H1 (cell line): ENCODE measurements around the gene PCCA. TPM values are rescaled to one million over a fixed set of nuclear protein-coding genes. Genes with fewer than 3 reads are reported as not detected.

Experiments used
- CTCF ChIA-PET: fragments of 300-600 bp; sonication (Branson Sonifier 250); formaldehyde crosslinking; loops from one replicate; lab custom pipeline; 2021; ENCODE audit not compliant: partially characterized antibody; lab: Charles Lee
- POLR2A ChIA-PET: fragments of 300-600 bp; sonication (Branson Sonifier 250); formaldehyde crosslinking; loops from one replicate; lab custom pipeline; 2021; ENCODE audit warnings: inconsistent platforms; ENCODE audit not compliant: partially characterized antibody; lab: Charles Lee
- DNase-seq, 2 experiments: peaks; one replicate each; pipeline versions ENCODE4 v3.0.0 to v3.0.0-alpha.2; 2010 to 2022; ENCODE audit warnings: low spot score in 2 of 2, low read depth in 1 of 2, mixed read lengths in 1 of 2
- FAIRE-seq: peaks from 2 replicates; lab custom pipeline; 2011; peaks lifted over from hg19 to GRCh38; lab: Jason Lieb, UNC
- H2AFZ ChIP-seq: 2 replicates; pipeline ENCODE4 v1.8.1; 2012; ENCODE audit warnings: low read length, inconsistent platforms
- H2AK5ac ChIP-seq: 2 replicates; pipeline ENCODE4 v1.6.1; 2013; ENCODE audit warnings: low read depth, low read length
- H2BK120ac ChIP-seq: replicated peaks from 2 replicates; pipeline ENCODE3; 2013; ENCODE audit warnings: low read depth, low read length, inconsistent platforms
- H2BK12ac ChIP-seq: 2 replicates; pipeline ENCODE4 v1.6.1; 2013; ENCODE audit warnings: low read depth, low read length
- H2BK15ac ChIP-seq: 2 replicates; pipeline ENCODE4 v1.6.1; 2013; ENCODE audit warnings: low read length
- H2BK20ac ChIP-seq: 2 replicates; pipeline ENCODE4 v1.6.1; 2013; ENCODE audit warnings: low read length
- H2BK5ac ChIP-seq: 2 replicates; pipeline ENCODE4 v1.6.1; 2013; ENCODE audit warnings: low read depth, low read length
- H3K14ac ChIP-seq: 2 replicates; pipeline ENCODE4 v1.6.1; 2013; ENCODE audit warnings: inconsistent platforms; ENCODE audit not compliant: insufficient read length
- H3K18ac ChIP-seq: 2 replicates; pipeline ENCODE4 v1.6.1; 2013; ENCODE audit warnings: low read length; ENCODE audit errors: extremely low read depth
- H3K23ac ChIP-seq: 2 replicates; pipeline ENCODE4 v1.6.1; 2013; ENCODE audit warnings: inconsistent platforms; ENCODE audit not compliant: insufficient read length
- H3K23me2 ChIP-seq: 2 replicates; pipeline ENCODE4 v1.6.1; 2013; ENCODE audit warnings: low read depth, low read length
- H3K27ac ChIP-seq: 2 replicates; pipeline ENCODE4 v1.6.1; 2011; ENCODE audit warnings: low read depth, low read length, inconsistent platforms
- H3K27me3 ChIP-seq, 4 experiments: replicated peaks in 1 of 4; 1 replicate in 1 of 4; 2 replicates in 3 of 4; pipeline versions ENCODE4 v1.6.1 to v1.8.1; 2011 to 2013; ENCODE audit warnings: low read length in 3 of 4, mild to moderate bottlenecking in 3 of 4, inconsistent platforms in 2 of 4, mixed read lengths in 2 of 4, moderate library complexity in 1 of 4; ENCODE audit not compliant: control insufficient read depth in 3 of 4, insufficient read depth in 3 of 4; ENCODE audit errors: extremely low read depth in 1 of 4
- H3K36me3 ChIP-seq, 4 experiments: 2 replicates each; pipeline versions ENCODE4 v1.6.1 to v1.8.1; 2011 to 2013; ENCODE audit warnings: mild to moderate bottlenecking in 4 of 4, low read length in 3 of 4, moderate library complexity in 2 of 4, control low read depth in 1 of 4, inconsistent platforms in 1 of 4; ENCODE audit not compliant: insufficient read depth in 4 of 4, control insufficient read depth in 2 of 4
- H3K4ac ChIP-seq: replicated peaks from 2 replicates; pipeline ENCODE3; 2013; ENCODE audit warnings: low read length, low read depth, mixed read lengths, inconsistent platforms; ENCODE audit not compliant: insufficient read length
- H3K4me1 ChIP-seq, 4 experiments: replicated peaks in 1 of 4; 1 replicate in 1 of 4; 2 replicates in 3 of 4; pipeline versions ENCODE4 v1.6.1 to v1.8.1; 2011 to 2013; ENCODE audit warnings: low read length in 3 of 4, inconsistent platforms in 2 of 4, mixed read lengths in 1 of 4; ENCODE audit not compliant: insufficient read depth in 4 of 4, control insufficient read depth in 3 of 4
- H3K4me2 ChIP-seq, 2 experiments: 2 replicates each; pipeline versions ENCODE4 v1.6.1 to v1.8.1; 2011 to 2013; ENCODE audit warnings: low read depth in 2 of 2, low read length in 2 of 2, control low read depth in 1 of 2, inconsistent platforms in 1 of 2, mild to moderate bottlenecking in 1 of 2; ENCODE audit not compliant: insufficient read depth in 1 of 2
- H3K4me3 ChIP-seq, 4 experiments: fragments of 200-600, 300-600 bp in 1 of 4; sonication (generic), shearing (Covaris generic), sonication (Bioruptor Twin) in 1 of 4; 2 replicates each; pipeline versions ENCODE4 v1.5.1 to v1.8.1; 2011 to 2016; ENCODE audit warnings: low read length in 4 of 4, low read depth in 3 of 4, control low read depth in 2 of 4, inconsistent platforms in 2 of 4, mild to moderate bottlenecking in 2 of 4, mixed read lengths in 1 of 4, moderate library complexity in 1 of 4; ENCODE audit not compliant: insufficient read depth in 2 of 4; ENCODE audit errors: extremely low read depth in 1 of 4
- H3K56ac ChIP-seq: replicated peaks from 2 replicates; pipeline ENCODE3; 2013; ENCODE audit warnings: low read depth, mild to moderate bottlenecking, mixed read lengths, low read length, inconsistent platforms; ENCODE audit not compliant: insufficient read length
- H3K79me1 ChIP-seq: 2 replicates; pipeline ENCODE4 v1.6.1; 2013; ENCODE audit warnings: low read depth, low read length, control low read depth
- H3K79me2 ChIP-seq, 2 experiments: 2 replicates each; pipeline versions ENCODE4 v1.6.1 to v1.8.1; 2012 to 2013; ENCODE audit warnings: low read length in 2 of 2, mild to moderate bottlenecking in 2 of 2, inconsistent platforms in 1 of 2; ENCODE audit not compliant: insufficient read depth in 2 of 2, control insufficient read depth in 1 of 2
- H3K9ac ChIP-seq, 4 experiments: replicated peaks in 1 of 4; 1 replicate in 1 of 4; 2 replicates in 3 of 4; pipeline versions ENCODE4 v1.6.1 to v1.8.1; 2011 to 2013; ENCODE audit warnings: low read depth in 3 of 4, low read length in 3 of 4, control low read depth in 2 of 4, mild to moderate bottlenecking in 2 of 4, moderate library complexity in 2 of 4, inconsistent platforms in 1 of 4; ENCODE audit errors: extremely low read depth in 1 of 4
- H3K9me3 ChIP-seq, 2 experiments: 2 replicates each; pipeline versions ENCODE4 v1.6.1 to v1.8.1; 2012 to 2013; ENCODE audit warnings: mild to moderate bottlenecking in 2 of 2, moderate library complexity in 2 of 2, control low read depth in 1 of 2, inconsistent platforms in 1 of 2, low read depth in 1 of 2, low read length in 1 of 2, mixed read lengths in 1 of 2; ENCODE audit not compliant: insufficient read depth in 2 of 2
- H4K20me1 ChIP-seq, 2 experiments: replicated peaks in 1 of 2; 2 replicates each; pipeline versions ENCODE3 to v1.8.1; 2011 to 2013; ENCODE audit warnings: inconsistent platforms in 2 of 2, low read length in 2 of 2, mild to moderate bottlenecking in 1 of 2; ENCODE audit not compliant: insufficient read depth in 2 of 2, control insufficient read depth in 1 of 2
- H4K5ac ChIP-seq: 2 replicates; pipeline ENCODE4 v1.6.1; 2013; ENCODE audit warnings: low read length, low read depth, mixed read lengths, inconsistent platforms; ENCODE audit not compliant: insufficient read length
- H4K8ac ChIP-seq: 2 replicates; pipeline ENCODE4 v1.8.0; 2013; ENCODE audit warnings: mild to moderate bottlenecking, moderate library complexity, low read length, inconsistent platforms; ENCODE audit not compliant: insufficient read depth; ENCODE audit errors: extremely low read depth
- H4K91ac ChIP-seq: replicated peaks from 2 replicates; pipeline ENCODE3; 2013; ENCODE audit warnings: low read length, mixed read lengths, inconsistent platforms; ENCODE audit not compliant: insufficient read length
- ASH2L ChIP-seq: fragments of 200-600, 300-600 bp; sonication (generic); IDR thresholded peaks from one replicate; pipeline ENCODE4 v1.7.1; 2017; ENCODE audit warnings: low read length
- POU5F1 ChIP-seq: IDR thresholded peaks from 2 replicates; pipeline ENCODE4 v1.6.1; 2011; ENCODE audit warnings: low read depth, mild to moderate bottlenecking, low read length, moderate library complexity
- SUZ12 ChIP-seq: fragments of 200-600 bp; sonication (generic); IDR thresholded peaks from 2 replicates; pipeline ENCODE4 v1.6.1; 2012; ENCODE audit warnings: mild to moderate bottlenecking, inconsistent platforms, low read length, moderate library complexity, mixed read lengths
- TCF12 ChIP-seq: IDR thresholded peaks from 2 replicates; pipeline ENCODE4 v1.6.1; 2011; ENCODE audit warnings: low read depth, mild to moderate bottlenecking, low read length
- USF2 ChIP-seq: IDR thresholded peaks from 2 replicates; pipeline ENCODE4 v1.6.1; 2011; ENCODE audit warnings: low read length, improper control_type of control experiment
- WGBS, 2 experiments: shearing (Covaris generic) in 1 of 2; methylation state at CpG; one replicate each; pipeline versions ENCODE4 v1.1.6 to v1.1.7; 2013 to 2015; ENCODE audit warnings: low lambda C conversion rate in 2 of 2, mixed read lengths in 2 of 2, inconsistent platforms in 1 of 2, low coverage in 1 of 2, missing lambda C conversion rate in 1 of 2; ENCODE audit not compliant: insufficient replicate concordance in 2 of 2, insufficient coverage in 1 of 2, insufficient read length in 1 of 2; ENCODE audit errors: extremely low coverage in 1 of 2, missing lambda C conversion rate in 1 of 2; 5-methylcytosine and 5-hydroxymethylcytosine counted together
- polyA plus RNA-seq, 7 experiments: library from polyadenylated mRNA; depleted of rRNA in 3 of 7; stranded (reverse) in 5 of 7; unstranded in 2 of 7; fragments of >200 nt in 5 of 7; fragments of 200-250 nt in 2 of 7; gene quantifications; 1 replicate in 5 of 7; 2 replicates in 1 of 7; 4 replicates in 1 of 7; pipeline versions ENCODE4 v1.2.1 to v1.2.3, GENCODE V29; 2011 to 2013; ENCODE audit warnings: missing spikeins in 2 of 7, mixed read lengths in 2 of 7
- total RNA-seq: library from RNA; stranded (reverse); fragmentation: NEBNext Ultra II Directional; extraction: Animal tissue kit (Norgen Biotek cat#: 25700); gene quantifications from 2 replicates; pipeline ENCODE4 v1.2.1, GENCODE V29; 2021

Gene PCCA
- total and polyA plus RNA-seq, 2 of the 8 experiments (the other 6 are each of a cell fraction or from before 2014, with no cell fraction given), result 18.4 to 49.8 TPM

- H2BK20ac ChIP-seq, result no peak overlapping the region
- H2BK5ac ChIP-seq, result no peak overlapping the region
- ChIA-PET POLR2A (interaction anchor here (1.6 kb wide), 1 partner anchor 252 kb away, joined by 3 read pairs; no protein-coding TSS in a partner anchor), CTCF (interaction anchor here (0.6 to 1.1 kb wide), 3 partner anchors 36 to 141 kb away, joined by 3 to 5 read pairs (median 3); no protein-coding TSS in a partner anchor)
- H3K4me2 ChIP-seq, result no peak overlapping the region
- H4K8ac ChIP-seq, result no peak overlapping the region
- FAIRE-seq (no peak), DNase-seq (no peak)
- H3K4ac ChIP-seq, result no peak overlapping the region
- H3K4me3 ChIP-seq, result no peak overlapping the region
- H3K18ac ChIP-seq, result no peak overlapping the region
- peaks cover 0 to 7% of the 10 kb centered on the region in 2 experiments; a peak in 1 of 4 replicates for H3K79me2 ChIP-seq
- no peak overlapping the region for H3K23ac ChIP-seq
- H4K91ac ChIP-seq, result no peak overlapping the region
- H3K36me3 ChIP-seq, result peaks cover 0 to 7% (median 2%) of the 10 kb centered on the region in 4 experiments; a peak in 5 of 8 replicates
- no peaks in the 10 kb centered on the region for H3K23me2 ChIP-seq
- no peaks in the 10 kb centered on the region for H3K79me1 ChIP-seq
- H3K27me3 ChIP-seq, result no peaks in the 10 kb centered on the region
- H3K9me3 ChIP-seq, result no peaks in the 10 kb centered on the region
- H3K27ac ChIP-seq, result no peak overlapping the region
- H2BK12ac ChIP-seq, result no peak overlapping the region
- no peak overlapping the region for H3K9ac ChIP-seq
- H2BK15ac ChIP-seq, result no peak overlapping the region
- no peak overlapping the region for H4K5ac ChIP-seq
- H3K4me1 ChIP-seq, result no peaks in the 10 kb centered on the region
- H3K56ac ChIP-seq, result no peak overlapping the region
- TF ChIP-seq USF2 (no peak), TCF12 (no peak), ASH2L (no peak), SUZ12 (no peak), POU5F1 (no peak)
- H2BK120ac ChIP-seq, result no peak overlapping the region
- H2AK5ac ChIP-seq, result no peak overlapping the region
- WGBS, 2 experiments, result 95% methylated on average over 2 of the region's 2 CpGs; no CpG with 5 or more reads in 1 of the 2 experiments
- H2AFZ ChIP-seq, result no peak overlapping the region
- H4K20me1 ChIP-seq, result no peaks in the 10 kb centered on the region
- no peak overlapping the region for H3K14ac ChIP-seq
Measured at GRCh38 chr13:100208626-100209025, 119.7 kb downstream of the PCCA start.
